HFFc6 (cell line): ENCODE results near the gene KIF18A. TPM values are rescaled to one million over a fixed set of nuclear protein-coding genes. Genes with fewer than 3 reads are reported as not detected.
"Not testable (repeated sequence)": the region's sequence is repeated elsewhere in the genome, so short reads cannot be mapped to it uniquely, and the experiment has no call there.

Source experiments
- DNase-seq: peaks from one replicate; pipeline ENCODE4 v3.0.0-alpha.2; 2018
- H3K27ac Mint-ChIP-seq: 2 replicates; pipeline ENCODE4 v1.8.0; 2020; ENCODE audit warnings: mild to moderate bottlenecking, mixed read lengths
- H3K27me3 Mint-ChIP-seq: 2 replicates; pipeline ENCODE4 v1.8.0; 2021; ENCODE audit warnings: mild to moderate bottlenecking, moderate library complexity, mixed read lengths; ENCODE audit not compliant: insufficient read depth
- H3K36me3 Mint-ChIP-seq: 2 replicates; pipeline ENCODE4 v1.8.0; 2021; ENCODE audit warnings: low read depth, mixed read lengths
- H3K4me1 Mint-ChIP-seq: 2 replicates; pipeline ENCODE4 v1.8.0; 2020; ENCODE audit warnings: low read depth, mixed read lengths
- H3K4me3 Mint-ChIP-seq: 2 replicates; pipeline ENCODE4 v1.8.0; 2020; ENCODE audit warnings: mild to moderate bottlenecking, moderate library complexity, mixed read lengths
- H3K9me3 Mint-ChIP-seq: 2 replicates; pipeline ENCODE4 v1.8.0; 2020; ENCODE audit warnings: mild to moderate bottlenecking, mixed read lengths
- CTCF ChIP-seq: fragments of 200-600 bp; sonication (generic); IDR thresholded peaks from 2 replicates; pipeline ENCODE4 v1.5.0; 2021; ENCODE audit warnings: antibody characterized with exemption, mild to moderate bottlenecking
- total RNA-seq, 6 experiments: library from RNA; stranded (reverse); fragmentation: NEBNext Ultra II Directional; extraction: Animal tissue kit (Norgen Biotek cat#: 25700); gene quantifications; 2 replicates in 1 of 6; 3 replicates in 5 of 6; pipeline ENCODE4 v1.2.3, GENCODE V29; 2021

The KIF18A gene
- total RNA-seq, 6 experiments from 2014 or later = 13.1 to 25.4 (median 22.4) TPM

- TF ChIP-seq CTCF = no peak
- Mint-ChIP-seq H3K27ac (peak overlapping the region; percentile 99), H3K9me3 (no peaks in the 10 kb centered on the region), H3K4me1 (peaks cover 80% of the 10 kb centered on the region), H3K27me3 (peaks cover 10% of the 10 kb centered on the region), H3K36me3 (peaks cover 26% of the 10 kb centered on the region), H3K4me3 (peak overlapping the region; percentile 98)
- DNase-seq = no peak
These were observed 2.1 kb downstream of the KIF18A start for GRCh38 chr11:28105869-28106268.

- no peak for TF ChIP-seq CTCF
- no peak overlapping the region; the same call in 1 of the 2 replicates for H3K27ac Mint-ChIP-seq
- peaks cover 6% of the 10 kb centered on the region; the same call in 1 of the 2 replicates for H3K27me3 Mint-ChIP-seq
- H3K4me1 Mint-ChIP-seq = peaks cover 84% of the 10 kb centered on the region
- peaks cover 26% of the 10 kb centered on the region for H3K36me3 Mint-ChIP-seq
- DNase-seq = no peak
- H3K4me3 Mint-ChIP-seq = peak overlapping the region; percentile 34; the same call in 1 of the 2 replicates
- no peaks in the 10 kb centered on the region for H3K9me3 Mint-ChIP-seq
These were observed 3.0 kb downstream of the KIF18A start for GRCh38 chr11:28104984-28105383.

- Mint-ChIP-seq H3K4me3 (peak overlapping the region; percentile 65), H3K36me3 (peaks cover 31% of the 10 kb centered on the region), H3K27ac (peak overlapping the region; percentile 11; the same call in 1 of the 2 replicates), H3K4me1 (peaks cover 84% of the 10 kb centered on the region), H3K9me3 (no peaks in the 10 kb centered on the region), H3K27me3 (peaks cover 6% of the 10 kb centered on the region; the same call in 1 of the 2 replicates)
- no peak for DNase-seq
- no peak for TF ChIP-seq CTCF
These were observed 3.5 kb downstream of the KIF18A start for GRCh38 chr11:28104425-28104824.

- Mint-ChIP-seq H3K36me3 (peaks cover 48% of the 10 kb centered on the region), H3K27ac (peak overlapping the region; percentile 67), H3K4me3 (peak overlapping the region; percentile 37; the same call in 1 of the 2 replicates), H3K4me1 (peaks cover 82% of the 10 kb centered on the region)
- not testable (repeated sequence) for H3K9me3 Mint-ChIP-seq, DNase-seq, H3K27me3 Mint-ChIP-seq
These were observed 5.7 kb downstream of the KIF18A start for GRCh38 chr11:28102300-28102699.

- Mint-ChIP-seq H3K27ac (peak overlapping the region; percentile 61), H3K9me3 (no peaks in the 10 kb centered on the region), H3K36me3 (peaks cover 49% of the 10 kb centered on the region), H3K4me1 (peaks cover 78% of the 10 kb centered on the region), H3K4me3 (no peak overlapping the region), H3K27me3 (no peaks in the 10 kb centered on the region; the same call in 1 of the 2 replicates)
- no peak for DNase-seq
- TF ChIP-seq CTCF = no peak
These were observed 7.3 kb downstream of the KIF18A start for GRCh38 chr11:28100665-28101064.

- Mint-ChIP-seq H3K27me3 (no peaks in the 10 kb centered on the region; the same call in 1 of the 2 replicates), H3K4me1 (peaks cover 77% of the 10 kb centered on the region), H3K27ac (peak overlapping the region; percentile 3; the same call in 1 of the 2 replicates), H3K9me3 (no peaks in the 10 kb centered on the region), H3K4me3 (no peak overlapping the region), H3K36me3 (peaks cover 59% of the 10 kb centered on the region)
- no peak for DNase-seq
- no peak for TF ChIP-seq CTCF
These were observed 8.2 kb downstream of the KIF18A start for GRCh38 chr11:28099715-28100114.
